ENCODE data around the gene TJAP1.

DNA sequence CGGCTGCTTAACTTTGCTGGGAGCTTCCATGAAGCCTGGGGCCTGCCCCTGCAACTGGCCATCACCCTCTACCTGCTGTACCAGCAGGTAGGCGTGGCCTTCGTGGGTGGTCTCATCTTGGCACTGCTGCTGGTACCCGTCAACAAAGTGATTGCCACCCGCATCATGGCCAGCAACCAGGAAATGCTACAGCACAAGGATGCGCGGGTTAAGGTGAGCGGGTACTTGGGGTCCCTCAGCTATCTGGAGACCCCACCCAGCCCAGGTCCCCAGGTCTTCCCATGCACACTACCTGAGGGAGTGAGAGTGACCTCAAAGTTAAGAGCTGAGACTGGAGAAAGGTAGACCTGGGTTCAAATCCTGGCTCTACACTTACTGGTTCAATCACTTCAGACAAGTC, 44.2 kb upstream of the TJAP1 start:
- TF ChIP-seq CTCF (IDR thresholded peaks at IDR 0.05), result no peak
- TF ChIP-seq POLR2A (IDR thresholded peaks at IDR 0.05), result no peak

All from testis (tissue), 2 donors.